ENCODE measurements around the gene SMLR1.

The SMLR1 gene

GRCh38 chr6:130840050-130840449, 12.8 kb downstream of the SMLR1 start:
- no peak overlapping the region for H3K27ac ChIP-seq (ENCODE audit: poor library complexity, severe bottlenecking)
- no peak for TF ChIP-seq CTCF (IDR thresholded peaks at IDR 0.05; ENCODE audit: poor library complexity, severe bottlenecking)
- ATAC-seq (ENCODE audit: low read depth) (no peak), DNase-seq (ENCODE audit: low spot score) (no peak)
- H3K9me3 ChIP-seq (ENCODE audit: severe bottlenecking): no peaks in the 10 kb centered on the region
- H3K27me3 ChIP-seq (ENCODE audit: insufficient read depth, poor library complexity, severe bottlenecking): no peaks in the 10 kb centered on the region
- H3K4me3 ChIP-seq (ENCODE audit: severe bottlenecking): no peak overlapping the region
- H3K36me3 ChIP-seq (ENCODE audit: low read depth): no peaks in the 10 kb centered on the region; the same call in 1 of the 2 replicates
- H3K4me1 ChIP-seq (ENCODE audit: insufficient read depth, poor library complexity, severe bottlenecking): no peaks in the 10 kb centered on the region

DNA sequence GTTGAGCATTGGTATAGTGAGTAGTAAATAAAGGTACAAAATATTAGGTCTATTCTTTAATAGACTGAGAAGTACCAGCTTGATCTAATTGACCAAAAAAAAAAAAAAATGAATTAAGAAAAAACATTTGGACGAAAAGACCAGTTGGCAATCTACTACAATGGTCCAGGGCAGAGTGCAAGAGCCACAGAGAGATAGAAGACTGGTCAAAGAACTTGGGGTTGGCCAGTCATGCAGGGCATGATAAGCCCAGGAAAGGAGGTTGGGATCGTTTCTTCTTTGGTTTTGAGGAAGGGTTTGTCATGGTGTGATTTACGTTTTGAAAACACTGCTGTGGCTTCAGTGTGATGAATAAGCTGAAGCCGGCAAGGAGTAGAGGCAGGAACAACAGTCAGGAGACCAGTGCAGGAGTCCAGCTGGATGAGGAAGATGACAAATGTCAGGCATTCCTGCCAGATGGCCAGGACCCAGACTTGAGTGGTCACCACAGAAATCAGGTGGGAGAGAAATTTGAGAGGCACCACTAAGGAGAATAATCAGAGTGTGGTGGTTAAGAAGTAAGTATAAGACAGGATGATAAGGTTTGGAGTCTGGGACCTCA, 14.0 kb downstream of the SMLR1 start:
- ATAC-seq (ENCODE audit: low read depth): no peak
- H3K4me1 ChIP-seq (ENCODE audit: insufficient read depth, poor library complexity, severe bottlenecking): no peaks in the 10 kb centered on the region
- no peak overlapping the region for H3K27ac ChIP-seq (ENCODE audit: poor library complexity, severe bottlenecking)
- H3K4me3 ChIP-seq (ENCODE audit: severe bottlenecking): no peak overlapping the region
- DNase-seq (ENCODE audit: low spot score): no peak
- no peak for TF ChIP-seq CTCF (IDR thresholded peaks at IDR 0.05; ENCODE audit: poor library complexity, severe bottlenecking)
- H3K27me3 ChIP-seq (ENCODE audit: insufficient read depth, poor library complexity, severe bottlenecking): no peaks in the 10 kb centered on the region
- no peaks in the 10 kb centered on the region for H3K9me3 ChIP-seq (ENCODE audit: severe bottlenecking)
- no peaks in the 10 kb centered on the region; the same call in 1 of the 2 replicates for H3K36me3 ChIP-seq (ENCODE audit: low read depth)

- peak; percentile 61; the same call in 2 of the 3 replicates for ATAC-seq (ENCODE audit: low read depth)
- Histone ChIP-seq H3K27ac (ENCODE audit: poor library complexity, severe bottlenecking) (no peak overlapping the region), H3K27me3 (ENCODE audit: insufficient read depth, poor library complexity, severe bottlenecking) (no peaks in the 10 kb centered on the region), H3K4me1 (ENCODE audit: insufficient read depth, poor library complexity, severe bottlenecking) (no peaks in the 10 kb centered on the region), H3K4me3 (ENCODE audit: severe bottlenecking) (no peak overlapping the region), H3K9me3 (ENCODE audit: severe bottlenecking) (no peaks in the 10 kb centered on the region), H3K36me3 (ENCODE audit: low read depth) (no peaks in the 10 kb centered on the region; the same call in 1 of the 2 replicates)
- TF ChIP-seq CTCF (IDR thresholded peaks at IDR 0.05; ENCODE audit: poor library complexity, severe bottlenecking): peak; percentile 54
- DNase-seq (ENCODE audit: low spot score): no peak
These were observed 16.5 kb downstream of the SMLR1 start for GRCh38 chr6:130843575-130844320.

- no peak for DNase-seq (ENCODE audit: low spot score)
- Histone ChIP-seq H3K4me1 (ENCODE audit: insufficient read depth, poor library complexity, severe bottlenecking) (no peaks in the 10 kb centered on the region), H3K27me3 (ENCODE audit: insufficient read depth, poor library complexity, severe bottlenecking) (no peaks in the 10 kb centered on the region), H3K27ac (ENCODE audit: poor library complexity, severe bottlenecking) (no peak overlapping the region), H3K36me3 (ENCODE audit: low read depth) (no peaks in the 10 kb centered on the region), H3K4me3 (ENCODE audit: severe bottlenecking) (no peak overlapping the region), H3K9me3 (ENCODE audit: severe bottlenecking) (no peaks in the 10 kb centered on the region)
- no peak for ATAC-seq (ENCODE audit: low read depth)
- TF ChIP-seq CTCF (IDR thresholded peaks at IDR 0.05; ENCODE audit: poor library complexity, severe bottlenecking): no peak
These were observed 19.3 kb downstream of the SMLR1 start for GRCh38 chr6:130846501-130846900.
